ENCODE data around the gene TTBK1. TPM values are rescaled to one million over a fixed set of nuclear protein-coding genes. Genes with fewer than 3 reads are reported as not detected.

TTBK1 gene
- total and polyA plus RNA-seq, 7 donors = under 0.01 to 0.55 (median 0.25) TPM; not detected in 1

GRCh38 chr6:43254138-43254817, 11.0 kb downstream of the TTBK1 start:
- Histone ChIP-seq H3K9me3 (no peaks in the 10 kb centered on the region), H3K36me3 (no peaks in the 10 kb centered on the region), H3K4me1 (no peaks in the 10 kb centered on the region), H3K27me3 (peaks cover 0 to 33% (median 3%) of the 10 kb centered on the region in 3 donors), H3K27ac (no peak overlapping the region), H3K4me3 (no peak overlapping the region)
- no peak for TF ChIP-seq POLR2AphosphoS5 (IDR thresholded peaks at IDR 0.05)
- TF ChIP-seq CTCF (IDR thresholded peaks at IDR 0.05) = no peak
- no peak for TF ChIP-seq EP300 (IDR thresholded peaks at IDR 0.05)
- no peak for TF ChIP-seq POLR2A (IDR thresholded peaks at IDR 0.05)
- no peak for DNase-seq
- intact Hi-C loops (cut with DNase I) = no loop called here
- WGBS, 2 donors = 87 to 91% methylated on average over 15 of the region's 15 CpGs

GRCh38 chr6:43254846-43255245, 11.6 kb downstream of the TTBK1 start:
- no peak for DNase-seq
- Histone ChIP-seq H3K36me3 (no peaks in the 10 kb centered on the region), H3K9me3 (no peaks in the 10 kb centered on the region), H3K27me3 (peaks cover 0 to 33% (median 3%) of the 10 kb centered on the region in 3 donors), H3K4me3 (no peak overlapping the region), H3K4me1 (no peaks in the 10 kb centered on the region), H3K27ac (no peak overlapping the region)
- TF ChIP-seq CTCF (IDR thresholded peaks at IDR 0.05) (no peak), POLR2AphosphoS5 (IDR thresholded peaks at IDR 0.05) (no peak), POLR2A (IDR thresholded peaks at IDR 0.05) (no peak), EP300 (IDR thresholded peaks at IDR 0.05) (no peak)
- intact Hi-C loops (cut with DNase I) = no loop called here
- 84 to 87% methylated on average over 11 of the region's 11 CpGs for WGBS, 2 donors

- Histone ChIP-seq H3K27ac (no peak overlapping the region), H3K27me3 (peaks cover 0 to 33% (median 3%) of the 10 kb centered on the region in 3 donors), H3K9me3 (no peaks in the 10 kb centered on the region), H3K4me1 (no peaks in the 10 kb centered on the region), H3K4me3 (no peak overlapping the region), H3K36me3 (no peaks in the 10 kb centered on the region)
- WGBS, 2 donors = 82% methylated on average over 11 of the region's 11 CpGs
- DNase-seq = no peak
- intact Hi-C loops (cut with DNase I) = no loop called here
- TF ChIP-seq POLR2AphosphoS5 (IDR thresholded peaks at IDR 0.05) (no peak), EP300 (IDR thresholded peaks at IDR 0.05) (no peak)
Observed at GRCh38 chr6:43255408-43256054, 12.2 kb downstream of the TTBK1 start.

- H3K4me3 ChIP-seq = no peak overlapping the region
- intact Hi-C loops (cut with DNase I) = no loop called here
- H3K27ac ChIP-seq = no peak overlapping the region
- peaks cover 0 to 24% (median 0%) of the 10 kb centered on the region in 3 donors for H3K27me3 ChIP-seq
- no peak for TF ChIP-seq EP300 (IDR thresholded peaks at IDR 0.05)
- no peak for TF ChIP-seq POLR2A (IDR thresholded peaks at IDR 0.05)
- no peak for TF ChIP-seq CTCF (IDR thresholded peaks at IDR 0.05)
- TF ChIP-seq POLR2AphosphoS5 (IDR thresholded peaks at IDR 0.05) = no peak
- H3K9me3 ChIP-seq = no peaks in the 10 kb centered on the region
- 89 to 90% methylated on average over 9 of the region's 9 CpGs for WGBS, 2 donors
- H3K4me1 ChIP-seq = no peaks in the 10 kb centered on the region
- H3K36me3 ChIP-seq = no peaks in the 10 kb centered on the region
- DNase-seq = no peak
Observed at GRCh38 chr6:43256670-43257366, 13.5 kb downstream of the TTBK1 start.
